Panc1 (cell line): ENCODE results near the gene SGMS1.

ENCODE experiments used
- CTCF ChIP-seq: fragments of 450-650 bp; IDR thresholded peaks from 2 replicates; pipeline ENCODE4 v1.5.1; 2017; ENCODE audit warnings: mild to moderate bottlenecking
- POLR2AphosphoS5 ChIP-seq: IDR thresholded peaks from 2 replicates; pipeline ENCODE4 v1.6.1; 2012; ENCODE audit warnings: mild to moderate bottlenecking, low read depth, low read length, moderate library complexity
- REST ChIP-seq, 2 experiments: IDR thresholded peaks; 2 replicates each; pipeline ENCODE4 v1.6.1; 2011 to 2012; ENCODE audit warnings: low read depth in 2 of 2, control low read depth in 1 of 2, low read length in 1 of 2, mild to moderate bottlenecking in 1 of 2, moderate library complexity in 1 of 2; ENCODE audit not compliant: insufficient read depth in 1 of 2
- SIN3A ChIP-seq: IDR thresholded peaks from 2 replicates; pipeline ENCODE4 v1.6.1; 2012; ENCODE audit warnings: low read depth, mild to moderate bottlenecking, low read length, moderate library complexity, borderline replicate concordance; ENCODE audit not compliant: insufficient read depth
- TCF7L2 ChIP-seq: IDR thresholded peaks from 2 replicates; pipeline ENCODE4 v1.6.1; 2011; ENCODE audit warnings: mild to moderate bottlenecking, low read depth, low read length, inconsistent platforms

- TF ChIP-seq REST (IDR thresholded peaks at IDR 0.05; ENCODE audit: insufficient read depth in 1 of 2, low read depth in 2 of 2, low read length in 1 of 2) (no peak), CTCF (peak; percentile 79), POLR2AphosphoS5 (no peak), TCF7L2 (no peak), SIN3A (no peak)
Measured at GRCh38 chr10:50561816-50562215, 61.9 kb downstream of the SGMS1 start.
